HG03103 (cell line): ENCODE data around the gene APP.

Experiments
- ATAC-seq: cut with Tn5 transposase; IDR thresholded peaks from one replicate; pipeline ENCODE4 v1.9.1; 2021; ENCODE audit warnings: low read depth; ENCODE audit not compliant: unreplicated experiment

The APP gene

DNA sequence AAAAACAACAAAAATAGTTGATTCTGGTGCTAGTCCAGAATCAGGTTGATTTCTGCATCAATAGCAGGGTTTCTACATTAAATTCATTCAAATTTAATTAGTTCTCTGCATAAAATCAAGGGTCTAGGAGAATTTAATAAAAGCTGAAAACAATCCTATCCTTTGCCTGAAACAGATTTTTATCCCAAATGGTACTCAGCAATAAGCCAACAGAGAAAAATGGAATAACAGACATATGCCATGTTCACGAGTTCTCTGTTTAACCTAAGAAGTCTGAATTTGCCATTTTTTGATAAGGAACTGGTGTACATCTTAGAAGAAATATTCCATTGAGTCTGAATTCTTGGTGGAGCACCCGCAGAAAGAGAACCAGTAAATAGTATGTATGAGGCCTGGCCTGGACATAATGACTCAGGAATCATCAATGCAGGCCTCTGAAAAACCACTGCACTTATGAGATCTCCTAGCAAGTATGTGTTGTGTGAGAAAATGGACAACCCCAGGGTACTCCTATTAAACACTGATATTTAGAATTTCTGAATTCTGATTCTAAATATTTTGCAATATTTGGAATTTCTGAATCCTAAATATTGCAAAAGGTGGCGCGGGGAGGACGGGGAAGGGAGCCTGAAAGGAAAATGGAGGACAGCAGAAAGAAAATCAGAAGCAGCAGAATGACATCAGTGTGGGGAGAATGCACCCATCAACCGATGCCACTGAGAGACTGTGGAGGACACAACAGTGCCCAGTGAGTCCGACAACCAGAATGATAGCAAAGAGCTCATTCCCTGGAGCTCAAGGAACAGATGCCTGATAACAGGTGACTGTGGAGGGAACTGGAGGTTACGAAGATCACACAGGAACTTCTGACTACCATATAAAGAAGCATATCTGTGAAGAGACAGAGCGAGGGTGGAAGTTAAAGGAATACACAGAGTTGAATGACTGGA, 97.6 kb downstream of the APP start:
- no peak for ATAC-seq

DNA sequence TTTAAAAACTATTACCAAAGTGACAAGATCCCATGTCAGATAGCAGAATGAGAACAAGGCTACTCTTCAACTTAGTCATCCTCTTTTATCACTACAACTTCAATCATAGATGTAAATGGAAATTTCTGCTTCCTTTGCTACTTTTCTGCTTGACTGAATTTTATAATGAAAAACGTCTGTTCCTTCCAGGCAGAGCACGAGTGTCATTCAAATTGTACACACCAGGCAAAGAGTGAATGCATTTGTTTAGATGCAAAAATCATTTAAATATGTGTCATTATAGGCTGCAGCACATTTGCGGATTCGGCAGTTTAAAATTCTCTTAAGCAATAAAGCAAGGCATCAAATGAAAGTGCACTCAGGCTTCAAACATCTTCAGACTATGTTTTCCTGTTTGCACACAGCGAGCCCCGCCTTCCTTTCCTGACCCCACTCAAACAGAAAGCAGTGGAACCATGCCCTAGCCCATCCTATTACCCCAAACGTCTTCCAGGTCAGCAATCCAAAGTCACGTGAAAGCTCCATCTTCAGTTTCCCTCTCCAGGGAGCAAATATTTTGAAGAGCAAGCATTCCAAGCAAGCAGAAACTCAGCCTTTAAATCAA, 99.6 kb downstream of the APP start:
- ATAC-seq, result peak; percentile 82

DNA sequence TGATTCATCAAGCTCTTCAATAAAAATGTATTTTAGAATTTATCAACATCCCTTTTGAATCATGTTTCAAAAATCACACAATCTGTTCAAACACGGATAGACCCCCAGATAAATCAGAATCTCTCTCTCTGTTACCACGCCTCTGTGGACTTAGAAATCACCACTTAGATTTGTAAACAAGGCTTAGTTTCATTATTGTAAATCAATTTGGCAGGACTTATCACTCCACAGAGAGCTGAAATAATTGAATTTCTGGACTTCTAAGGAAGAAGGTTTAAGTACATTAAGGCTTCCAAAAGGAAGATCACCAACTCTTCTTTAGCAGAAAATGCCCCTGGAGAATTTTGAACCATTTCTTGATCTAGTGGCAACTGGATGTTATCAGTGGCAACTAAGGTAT, 100.4 kb downstream of the APP start:
- no peak for ATAC-seq

DNA sequence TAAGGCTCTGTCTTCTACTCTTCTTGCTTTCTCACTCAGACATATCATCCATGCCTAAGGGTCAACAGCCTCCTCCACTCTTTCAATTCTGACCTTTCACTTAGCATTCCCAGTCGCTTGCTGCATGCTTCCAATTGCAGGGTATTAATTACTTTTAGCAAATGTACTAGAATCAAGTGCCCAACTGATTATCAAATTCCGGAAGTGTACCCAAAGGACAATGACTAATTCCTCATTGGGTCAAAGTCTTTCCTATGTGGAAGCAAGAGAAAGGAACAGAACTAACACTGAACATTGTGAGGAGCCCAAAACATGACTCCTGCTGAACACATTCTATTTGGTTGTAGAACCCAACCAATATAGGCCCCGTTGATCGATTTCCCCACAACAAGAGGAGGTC, 101.8 kb downstream of the APP start:
- ATAC-seq, result no peak

DNA sequence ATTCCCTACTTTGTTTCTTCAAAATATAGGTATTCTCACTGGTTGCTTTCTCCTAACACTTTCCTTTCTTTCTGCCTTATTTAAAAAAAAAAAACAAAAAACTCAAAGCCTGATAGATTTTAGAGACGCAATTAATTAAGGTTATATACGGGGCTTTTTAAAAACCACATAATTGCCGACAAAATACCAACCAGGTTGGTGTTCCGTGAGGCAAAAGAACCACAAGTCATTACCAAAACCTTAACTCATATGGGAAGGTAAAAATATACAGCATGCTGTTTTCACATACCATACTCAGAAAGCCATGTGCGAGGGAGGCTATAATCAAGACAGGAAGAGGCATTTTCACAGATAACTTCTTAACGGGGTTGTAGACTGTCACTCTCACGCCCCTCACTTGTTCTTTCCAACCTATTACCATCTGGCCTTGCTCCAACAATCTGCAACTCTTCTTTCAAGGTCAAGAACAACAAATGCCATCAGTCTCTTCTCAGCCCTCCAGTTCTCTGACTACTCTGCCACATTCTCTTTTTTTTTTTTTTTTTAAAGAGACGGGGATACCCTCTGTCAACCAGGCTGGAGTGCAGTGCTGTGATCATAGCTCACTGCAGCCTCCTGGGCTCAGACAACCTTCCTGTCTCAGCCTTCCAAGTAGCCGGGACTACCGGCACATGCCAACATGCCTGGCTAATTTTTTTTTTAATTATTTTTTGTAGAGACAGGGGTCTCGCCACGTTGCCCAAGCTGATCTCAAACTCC, 102.6 kb downstream of the APP start:
- no peak for ATAC-seq

DNA sequence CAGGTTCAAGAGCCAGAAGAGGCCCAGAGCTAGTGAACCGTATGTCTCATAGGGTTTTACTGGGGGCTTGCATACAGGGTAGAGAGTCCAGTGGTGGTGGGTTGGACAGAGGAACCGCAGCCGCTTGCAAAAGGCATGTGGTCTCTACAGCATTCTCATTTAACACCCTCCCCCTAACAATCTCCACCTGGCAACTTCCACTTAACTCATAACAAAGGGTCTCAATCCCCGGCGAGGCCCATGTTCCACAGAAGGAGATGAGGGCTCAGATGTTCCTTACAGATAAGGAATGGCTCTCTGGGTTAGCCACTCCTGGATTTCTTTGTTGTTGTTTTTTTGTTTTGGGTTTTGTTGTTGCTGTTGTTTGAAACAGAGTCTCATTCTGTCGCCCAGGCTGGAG, 106.1 kb downstream of the APP start:
- no peak for ATAC-seq

DNA sequence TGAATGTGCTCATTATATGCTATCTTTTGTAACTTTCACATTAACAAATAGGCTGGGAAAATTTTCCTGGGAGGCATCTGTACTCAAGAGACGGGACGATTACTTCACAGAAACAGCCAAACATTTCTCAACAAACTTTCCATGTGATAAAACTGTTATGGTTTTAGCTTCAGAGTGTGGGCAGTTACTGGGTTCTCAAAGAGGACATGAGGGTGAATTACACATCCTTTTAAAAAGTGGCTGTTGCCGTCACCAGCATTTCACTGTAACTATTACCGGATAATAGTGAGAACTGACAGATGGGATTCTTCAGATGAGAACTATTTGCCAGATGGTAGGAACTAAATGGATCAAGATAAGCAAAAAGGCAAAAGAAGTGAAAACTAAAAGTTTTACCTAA, 109.1 kb downstream of the APP start:
- no peak for ATAC-seq

DNA sequence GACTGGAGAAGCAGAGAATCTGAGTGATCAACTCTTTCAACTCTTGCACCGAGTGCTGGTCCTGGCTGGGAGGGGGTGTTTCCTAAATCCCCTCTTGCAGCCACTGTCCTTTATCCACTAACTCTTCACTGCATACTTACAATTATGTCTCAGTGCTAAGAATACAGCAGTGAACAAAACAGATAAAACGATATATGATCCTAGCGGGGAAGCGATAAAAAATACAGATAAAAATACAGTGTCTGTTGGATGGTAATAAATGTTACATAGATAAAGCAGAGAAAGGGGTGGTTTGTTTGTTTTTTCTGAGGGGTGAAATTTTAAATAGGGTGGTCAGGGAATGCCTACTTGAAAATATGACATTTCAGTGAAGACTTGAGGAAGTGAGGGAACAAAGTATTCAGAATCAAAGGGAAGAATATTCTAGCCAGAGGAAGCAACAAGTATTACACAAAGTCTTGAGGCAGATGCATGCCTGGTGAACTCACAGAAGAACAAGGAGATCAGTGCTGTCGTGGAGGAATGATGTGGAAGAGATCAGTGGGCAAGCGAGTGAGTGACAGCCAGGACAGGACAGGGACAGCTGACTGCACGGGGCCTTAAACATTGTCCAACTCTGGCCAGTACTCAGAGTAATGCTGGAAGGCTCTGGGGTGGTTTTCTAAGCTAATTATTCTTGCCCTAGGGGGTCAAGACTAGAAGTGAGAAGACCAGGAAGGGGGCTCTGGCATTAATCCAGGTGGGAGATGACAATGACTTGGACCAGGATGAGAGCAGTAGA, 110.0 kb downstream of the APP start:
- ATAC-seq, result no peak

DNA sequence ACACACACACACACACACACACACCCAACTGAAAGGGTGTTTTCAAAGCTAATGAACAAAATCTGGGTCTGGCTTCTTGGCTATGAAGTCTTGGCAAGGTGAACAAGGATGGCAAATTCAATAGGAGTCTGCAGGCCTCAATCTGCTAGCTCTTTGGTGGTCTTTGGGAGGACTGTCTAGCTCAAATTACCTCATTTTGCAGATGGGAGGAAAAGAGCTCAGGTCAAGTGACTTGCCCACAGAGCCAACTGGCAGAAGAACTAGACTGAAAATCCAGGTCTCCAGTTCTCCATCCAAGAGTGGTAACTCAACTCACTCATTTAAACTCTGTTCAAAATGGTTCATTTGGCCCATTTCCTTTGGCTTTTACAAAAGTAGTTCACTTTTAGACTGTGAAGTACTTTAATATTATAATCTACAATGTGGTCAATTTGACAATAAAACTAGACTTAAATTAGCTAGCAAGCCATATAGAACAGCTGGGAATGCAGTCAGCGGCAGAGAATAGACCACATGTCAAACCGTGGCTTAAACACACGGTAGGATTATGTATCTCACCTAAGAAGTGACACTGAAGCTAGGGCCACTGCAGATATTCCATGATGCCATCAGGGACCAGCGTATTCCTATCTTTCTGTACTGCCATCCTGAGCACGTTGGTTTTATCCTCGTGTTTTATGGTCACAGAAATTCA, 112.9 kb downstream of the APP start:
- no peak for ATAC-seq

DNA sequence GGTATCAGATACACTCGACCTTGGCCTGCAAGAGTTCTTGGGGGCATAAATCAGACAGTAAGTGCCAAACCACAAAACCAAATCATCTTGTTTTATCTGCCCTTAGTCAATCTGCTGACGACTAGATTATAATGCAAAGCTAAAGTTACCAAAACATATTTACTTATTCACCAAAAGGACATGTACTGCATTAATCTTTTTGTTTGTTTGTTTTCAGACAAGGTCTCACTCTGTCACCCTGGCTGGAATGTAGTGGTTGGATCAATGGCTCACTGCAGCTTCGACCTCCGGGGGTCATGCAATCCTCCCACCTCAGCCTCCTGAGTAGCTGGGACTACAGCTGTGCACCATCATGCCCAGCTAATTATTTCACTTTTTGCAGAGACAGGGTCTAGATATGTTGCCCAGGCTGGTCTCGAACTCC, 114.7 kb downstream of the APP start:
- no peak for ATAC-seq

DNA sequence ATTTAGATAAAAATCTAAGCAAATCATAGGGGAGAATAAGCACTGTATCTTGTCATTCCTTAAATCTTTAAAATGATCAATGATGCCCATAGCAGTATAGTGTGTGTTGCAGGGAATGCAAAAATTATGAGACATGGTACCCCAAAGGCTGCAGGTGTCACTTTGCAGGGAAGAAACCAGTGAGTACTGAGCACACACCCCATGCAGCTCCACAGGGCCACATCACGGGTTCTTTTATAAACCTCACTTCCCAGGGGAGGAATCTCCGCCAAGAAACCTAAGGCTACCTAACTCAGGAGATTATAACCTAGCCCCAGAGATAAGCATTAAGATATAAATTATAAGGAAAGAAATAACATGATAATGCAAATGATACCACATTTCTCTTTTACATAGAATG, 115.6 kb downstream of the APP start:
- ATAC-seq, result no peak

DNA sequence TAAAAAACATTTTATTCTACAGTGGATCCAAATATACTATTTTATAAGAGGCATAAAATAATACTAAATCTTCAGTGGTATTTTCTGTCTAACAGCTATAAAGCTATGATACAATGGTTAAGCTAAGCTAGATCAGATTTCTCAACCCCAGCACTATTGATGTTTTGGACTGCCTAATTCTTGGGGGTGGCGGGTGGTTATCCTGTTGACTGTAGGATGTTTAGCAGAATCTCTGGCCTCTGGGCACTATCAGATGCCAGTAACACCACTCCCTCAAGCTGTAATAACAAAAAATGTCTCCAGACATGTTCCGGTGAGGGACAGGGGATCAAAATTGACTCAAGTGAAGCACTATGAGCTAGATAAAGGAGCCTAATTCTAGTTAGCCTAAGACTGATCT, 118.5 kb downstream of the APP start:
- ATAC-seq, result no peak

DNA sequence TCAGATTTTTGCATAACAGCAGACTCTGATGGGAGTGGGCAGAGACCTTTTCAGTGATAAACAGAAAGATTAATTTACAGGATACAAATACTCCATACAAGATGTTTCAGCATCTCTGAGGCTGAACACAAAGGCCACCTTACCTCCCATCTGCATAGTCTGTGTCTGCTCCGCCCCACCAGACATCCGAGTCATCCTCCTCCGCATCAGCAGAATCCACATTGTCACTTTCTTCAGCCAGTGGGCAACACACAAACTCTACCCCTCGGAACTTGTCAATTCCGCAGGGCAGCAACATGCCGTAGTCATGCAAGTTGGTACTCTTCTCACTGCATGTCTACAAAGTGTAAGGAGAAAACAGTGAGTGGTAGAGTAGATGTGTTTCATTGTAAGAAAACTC, 119.7 kb downstream of the APP start:
- no peak for ATAC-seq

DNA sequence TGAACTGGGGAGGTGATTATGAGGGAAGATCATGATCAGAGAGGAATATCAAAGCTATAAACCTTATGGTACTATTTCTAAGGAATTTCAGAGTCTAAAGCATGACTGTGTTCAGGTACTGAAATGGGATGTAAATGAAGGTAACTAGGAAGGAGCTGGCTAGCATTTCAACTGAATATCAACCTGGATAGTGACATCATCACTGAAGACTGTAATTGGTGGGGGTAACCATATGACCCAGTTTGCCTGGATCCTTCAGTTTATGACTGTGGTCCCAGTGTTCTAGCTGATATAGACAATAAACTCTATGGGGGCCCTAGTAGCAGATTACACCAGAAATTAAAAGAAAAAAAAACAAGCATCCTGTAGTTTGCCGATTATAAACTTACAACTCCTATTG, 120.8 kb downstream of the APP start:
- ATAC-seq, result no peak

DNA sequence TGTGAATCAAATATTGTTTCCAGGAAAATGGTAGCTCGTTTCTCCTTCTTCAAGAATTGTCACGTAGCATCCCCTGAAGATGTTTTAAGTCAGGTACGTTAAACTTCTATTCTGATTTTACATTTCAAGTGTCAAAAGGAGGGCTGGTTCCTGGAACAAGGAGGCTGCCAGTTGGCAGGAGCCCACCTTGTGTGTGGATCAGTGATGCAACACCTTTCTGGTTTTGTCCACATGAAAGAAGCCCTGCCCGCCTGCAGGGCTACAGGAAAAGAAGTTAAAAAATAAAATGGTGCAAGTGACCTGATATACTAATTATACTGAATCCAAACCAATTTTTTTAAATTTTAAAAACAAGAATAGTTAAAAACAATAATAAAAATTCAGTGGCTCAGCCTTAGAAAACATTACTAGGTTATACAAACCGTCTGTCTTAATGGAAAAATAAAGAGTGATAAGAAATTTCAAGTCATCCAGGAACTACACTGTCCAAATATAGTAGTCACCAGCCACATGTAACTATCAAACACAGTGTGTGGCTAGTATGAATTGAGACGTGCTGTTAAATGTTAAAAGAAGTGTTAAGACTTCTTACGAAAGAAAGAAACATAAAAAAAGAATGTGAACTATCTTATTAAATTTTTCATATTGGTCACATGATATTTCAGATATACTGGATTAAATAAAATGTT, 123.1 kb downstream of the APP start:
- ATAC-seq, result no peak

DNA sequence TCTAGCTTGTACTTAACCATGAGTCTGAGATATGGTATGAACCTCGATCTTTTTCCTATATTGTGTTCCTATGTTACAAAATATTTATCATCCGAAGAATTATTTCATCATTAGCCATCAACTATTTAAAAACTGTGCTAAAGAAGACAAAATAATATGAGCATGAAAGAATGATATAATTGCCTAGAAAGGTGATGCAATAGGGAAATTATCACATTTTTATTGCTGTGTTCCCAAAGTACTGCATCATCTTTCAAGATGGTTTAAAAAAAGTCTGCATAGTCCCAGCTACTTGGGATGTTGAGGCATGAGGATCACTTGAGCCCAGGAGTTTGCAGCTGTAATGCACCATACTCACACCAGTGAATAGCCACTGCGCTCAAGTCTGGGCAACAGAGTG, 126.7 kb downstream of the APP start:
- ATAC-seq, result no peak

DNA sequence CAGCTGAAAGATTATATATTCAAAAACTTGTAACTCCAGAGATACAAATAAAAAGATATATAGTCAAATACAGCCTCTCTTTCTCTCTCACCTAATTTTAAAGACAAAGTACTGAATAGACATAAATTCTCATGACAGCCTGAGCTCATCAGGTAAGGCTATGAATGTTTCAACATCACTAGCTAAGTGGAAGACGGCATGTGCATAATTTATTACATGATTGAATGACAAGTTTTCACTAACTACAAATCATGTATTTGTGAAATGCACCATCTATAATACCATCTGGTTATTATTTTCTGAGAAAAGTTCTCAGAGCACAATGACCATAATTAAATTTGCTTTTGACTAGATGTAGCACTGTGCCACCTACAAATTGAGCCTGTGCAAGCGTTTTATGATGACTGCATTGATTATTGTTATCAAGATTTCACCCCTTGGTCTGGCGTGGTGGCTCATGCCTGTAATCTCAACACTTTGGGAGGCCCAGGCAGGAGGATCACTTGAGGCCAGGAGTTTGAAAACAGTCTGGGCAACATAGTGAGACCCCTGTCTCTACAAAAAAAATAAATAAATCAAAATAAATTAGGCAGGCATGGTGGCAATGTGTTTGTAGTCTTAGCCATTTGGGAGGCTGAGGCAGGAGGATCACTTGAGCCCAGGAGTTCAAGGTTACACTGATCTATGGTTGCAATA, 128.2 kb downstream of the APP start:
- ATAC-seq, result no peak

DNA sequence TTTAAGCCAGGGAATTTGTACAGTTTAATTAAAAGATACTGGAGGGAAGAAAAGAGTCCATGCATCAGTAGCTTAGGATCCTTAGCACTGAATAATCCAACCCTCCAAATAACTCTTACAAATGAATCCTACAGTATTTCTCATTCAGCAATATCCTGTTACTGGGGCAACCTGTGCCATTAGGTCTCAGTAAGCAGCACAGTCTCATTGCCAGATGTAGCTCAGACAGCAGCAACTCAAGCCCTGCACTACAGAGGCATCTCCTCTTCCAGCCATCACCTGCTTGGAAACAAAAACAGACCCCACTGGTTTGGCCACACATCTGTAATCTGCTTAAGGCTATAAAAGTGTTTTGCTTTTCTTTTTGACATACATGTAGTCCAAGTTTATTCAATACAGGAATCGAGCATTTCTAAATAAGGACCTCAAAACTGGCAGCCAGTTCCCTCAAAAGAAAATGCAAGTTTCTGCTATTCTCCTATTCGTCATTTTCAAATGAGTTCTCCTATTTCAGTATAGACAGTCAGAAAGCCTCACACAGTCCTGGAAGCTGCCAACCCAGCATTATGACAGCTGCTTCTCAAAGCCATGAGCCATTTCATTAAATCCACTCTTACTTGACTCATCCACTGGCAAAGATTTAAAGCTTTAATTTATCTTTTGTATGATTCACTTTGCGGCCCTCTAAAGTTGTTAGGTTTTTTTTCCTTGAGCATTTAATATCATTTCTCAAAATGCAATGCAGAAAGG, 129.0 kb downstream of the APP start:
- no peak for ATAC-seq
